IMR-90 (cell line): ENCODE data around the gene SLC1A7.

Experiments
- MXI1 ChIP-seq: IDR thresholded peaks from 2 replicates; pipeline ENCODE4 v1.6.1; 2012; ENCODE audit warnings: low read depth, mild to moderate bottlenecking, low read length, moderate library complexity, borderline replicate concordance
- POLR2A ChIP-seq: IDR thresholded peaks from 2 replicates; pipeline ENCODE4 v1.6.1; 2012; ENCODE audit warnings: mild to moderate bottlenecking, low read depth, low read length
- RFX5 ChIP-seq: IDR thresholded peaks from 2 replicates; pipeline ENCODE4 v1.8.0; 2012; ENCODE audit warnings: low read depth, mild to moderate bottlenecking, low read length, moderate library complexity
- TF ChIP-seq, protein P1 (sequence below): conservative IDR thresholded peaks from 2 replicates; pipeline ENCODE4 v1.5.1; 2012; ENCODE audit warnings: mild to moderate bottlenecking, low read depth, low read length, improper control_type of control experiment

- TF ChIP-seq, protein P1, sequence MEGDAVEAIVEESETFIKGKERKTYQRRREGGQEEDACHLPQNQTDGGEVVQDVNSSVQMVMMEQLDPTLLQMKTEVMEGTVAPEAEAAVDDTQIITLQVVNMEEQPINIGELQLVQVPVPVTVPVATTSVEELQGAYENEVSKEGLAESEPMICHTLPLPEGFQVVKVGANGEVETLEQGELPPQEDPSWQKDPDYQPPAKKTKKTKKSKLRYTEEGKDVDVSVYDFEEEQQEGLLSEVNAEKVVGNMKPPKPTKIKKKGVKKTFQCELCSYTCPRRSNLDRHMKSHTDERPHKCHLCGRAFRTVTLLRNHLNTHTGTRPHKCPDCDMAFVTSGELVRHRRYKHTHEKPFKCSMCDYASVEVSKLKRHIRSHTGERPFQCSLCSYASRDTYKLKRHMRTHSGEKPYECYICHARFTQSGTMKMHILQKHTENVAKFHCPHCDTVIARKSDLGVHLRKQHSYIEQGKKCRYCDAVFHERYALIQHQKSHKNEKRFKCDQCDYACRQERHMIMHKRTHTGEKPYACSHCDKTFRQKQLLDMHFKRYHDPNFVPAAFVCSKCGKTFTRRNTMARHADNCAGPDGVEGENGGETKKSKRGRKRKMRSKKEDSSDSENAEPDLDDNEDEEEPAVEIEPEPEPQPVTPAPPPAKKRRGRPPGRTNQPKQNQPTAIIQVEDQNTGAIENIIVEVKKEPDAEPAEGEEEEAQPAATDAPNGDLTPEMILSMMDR = no peak
- TF ChIP-seq RFX5 (no peak), POLR2A (no peak), MXI1 (no peak)
Measured at GRCh38 chr1:53166366-53166765, 23.9 kb upstream of the SLC1A7 start.
